Measurements from ENCODE around the gene CDH4. TPM values are rescaled to one million over a fixed set of nuclear protein-coding genes. Genes with fewer than 3 reads are reported as not detected.

Gene CDH4
- total and polyA plus RNA-seq, 7 donors = under 0.01 to 0.06 TPM; not detected in 5

- no peak for DNase-seq
- Histone ChIP-seq H3K9me3 (no peaks in the 10 kb centered on the region), H3K4me3 (no peak overlapping the region), H3K4me1 (no peaks in the 10 kb centered on the region), H3K27me3 (peaks cover 0 to 34% (median 0%) of the 10 kb centered on the region in 3 donors), H3K27ac (no peak overlapping the region), H3K36me3 (no peaks in the 10 kb centered on the region)
- WGBS, 2 donors = 77 to 85% methylated on average over 10 of the region's 10 CpGs
- intact Hi-C loops (cut with DNase I) = no loop called here
- TF ChIP-seq POLR2AphosphoS5 (IDR thresholded peaks at IDR 0.05) = no peak
- TF ChIP-seq POLR2A (IDR thresholded peaks at IDR 0.05) = no peak
- no peak for TF ChIP-seq EP300 (IDR thresholded peaks at IDR 0.05)
- TF ChIP-seq, protein P1, sequence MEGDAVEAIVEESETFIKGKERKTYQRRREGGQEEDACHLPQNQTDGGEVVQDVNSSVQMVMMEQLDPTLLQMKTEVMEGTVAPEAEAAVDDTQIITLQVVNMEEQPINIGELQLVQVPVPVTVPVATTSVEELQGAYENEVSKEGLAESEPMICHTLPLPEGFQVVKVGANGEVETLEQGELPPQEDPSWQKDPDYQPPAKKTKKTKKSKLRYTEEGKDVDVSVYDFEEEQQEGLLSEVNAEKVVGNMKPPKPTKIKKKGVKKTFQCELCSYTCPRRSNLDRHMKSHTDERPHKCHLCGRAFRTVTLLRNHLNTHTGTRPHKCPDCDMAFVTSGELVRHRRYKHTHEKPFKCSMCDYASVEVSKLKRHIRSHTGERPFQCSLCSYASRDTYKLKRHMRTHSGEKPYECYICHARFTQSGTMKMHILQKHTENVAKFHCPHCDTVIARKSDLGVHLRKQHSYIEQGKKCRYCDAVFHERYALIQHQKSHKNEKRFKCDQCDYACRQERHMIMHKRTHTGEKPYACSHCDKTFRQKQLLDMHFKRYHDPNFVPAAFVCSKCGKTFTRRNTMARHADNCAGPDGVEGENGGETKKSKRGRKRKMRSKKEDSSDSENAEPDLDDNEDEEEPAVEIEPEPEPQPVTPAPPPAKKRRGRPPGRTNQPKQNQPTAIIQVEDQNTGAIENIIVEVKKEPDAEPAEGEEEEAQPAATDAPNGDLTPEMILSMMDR (IDR thresholded peaks at IDR 0.05) = no peak
Observed at GRCh38 chr20:61696181-61696735, 444.2 kb downstream of the CDH4 start.

DNA sequence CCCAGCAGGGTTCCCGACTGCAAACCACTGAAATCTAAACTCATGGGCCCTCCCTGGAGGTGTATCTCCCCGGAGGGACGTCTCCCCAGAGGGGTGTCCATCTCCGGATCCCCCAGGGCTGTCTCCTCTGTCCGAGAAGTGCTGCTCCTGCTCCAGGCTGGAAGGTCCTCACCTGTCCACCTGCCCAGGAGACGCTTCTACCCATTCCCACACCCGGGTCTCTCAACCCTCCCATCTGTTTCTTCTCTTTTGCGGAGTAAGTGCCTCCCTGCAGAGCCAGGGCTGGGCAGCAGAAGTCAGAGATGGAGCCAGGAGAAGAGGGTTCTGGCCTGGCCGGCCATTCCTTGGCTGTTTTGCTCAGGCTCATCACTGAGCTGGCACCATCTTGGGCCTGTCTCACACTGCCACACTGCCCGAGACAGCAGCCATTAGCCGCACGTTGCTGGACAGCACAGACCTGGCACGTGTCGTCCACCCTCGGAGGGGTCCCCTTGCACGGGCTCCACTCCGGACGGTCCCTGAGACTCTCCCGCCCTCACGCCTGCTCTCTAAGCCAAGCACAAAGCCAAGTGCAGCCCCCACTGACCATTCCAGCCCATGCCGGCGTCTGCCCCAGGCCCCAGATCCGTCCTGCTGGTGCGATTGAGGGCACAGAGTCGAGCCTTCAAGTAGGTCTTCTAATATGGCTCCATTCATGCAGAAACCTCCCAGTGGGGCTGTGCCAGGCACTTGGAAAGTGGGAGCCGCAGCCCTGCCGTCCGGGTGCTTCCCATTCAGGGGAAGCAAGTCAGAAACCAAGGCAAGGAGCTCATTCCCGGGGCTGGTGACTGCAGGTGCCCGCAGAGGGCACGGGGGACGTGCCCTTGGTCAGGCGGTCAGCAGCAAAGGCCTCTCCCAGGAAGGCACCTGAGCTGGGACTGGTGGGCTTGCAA, 445.9 kb downstream of the CDH4 start:
- Histone ChIP-seq H3K27me3 (peaks cover 0 to 30% (median 0%) of the 10 kb centered on the region in 3 donors), H3K4me3 (no peak overlapping the region), H3K9me3 (no peaks in the 10 kb centered on the region), H3K4me1 (no peaks in the 10 kb centered on the region), H3K36me3 (no peaks in the 10 kb centered on the region), H3K27ac (no peak overlapping the region)
- no peak for DNase-seq
- intact Hi-C loops (cut with DNase I) = no loop called here
- TF ChIP-seq, protein P1 (IDR thresholded peaks at IDR 0.05) = no peak
- no peak for TF ChIP-seq EP300 (IDR thresholded peaks at IDR 0.05)
- no peak for TF ChIP-seq POLR2A (IDR thresholded peaks at IDR 0.05)
- no peak for TF ChIP-seq POLR2AphosphoS5 (IDR thresholded peaks at IDR 0.05)
- WGBS, 2 donors = 88 to 93% methylated on average over 33 of the region's 33 CpGs

DNA sequence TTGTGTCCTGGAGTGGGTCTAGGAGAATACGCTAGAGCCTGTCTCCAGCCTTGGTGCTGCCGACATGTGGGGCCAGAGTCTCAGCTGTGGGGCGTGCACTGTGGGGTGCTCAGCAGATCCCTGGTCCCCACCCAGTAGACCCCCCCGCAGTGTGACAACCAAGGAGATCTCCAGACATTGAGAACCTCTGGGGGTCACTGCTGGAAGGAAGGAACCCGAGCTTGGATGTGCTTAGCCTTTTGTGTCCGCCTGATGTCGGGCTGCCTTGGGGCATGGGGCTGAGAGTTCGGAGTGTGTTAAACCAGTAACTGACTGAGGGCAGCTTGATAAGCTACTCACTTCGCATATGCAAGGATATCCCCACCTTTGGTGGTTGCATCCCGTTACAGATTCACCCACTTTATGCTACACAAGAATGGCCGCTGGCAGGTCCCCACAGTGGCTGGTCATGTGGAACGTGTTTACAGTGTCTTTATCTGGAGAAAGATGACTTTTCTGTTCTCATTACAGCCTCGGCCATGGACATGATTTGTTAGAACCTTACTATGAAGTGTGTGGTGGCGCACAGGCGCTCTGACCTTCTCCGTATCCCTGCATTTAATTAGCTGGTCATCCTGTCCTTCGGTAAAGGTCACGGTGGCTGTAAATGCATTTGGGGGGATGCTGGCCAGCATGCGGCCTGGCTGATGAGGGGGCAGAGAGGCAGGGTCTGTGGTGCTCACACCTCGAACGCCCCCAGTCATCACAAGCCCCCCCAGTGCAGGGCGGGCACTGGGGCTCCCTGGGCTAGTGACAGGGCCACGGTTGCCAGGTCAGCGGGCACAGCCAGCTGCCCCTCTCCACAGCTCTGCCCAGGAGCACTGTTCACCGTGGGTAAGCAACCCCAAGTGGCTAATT, 446.8 kb downstream of the CDH4 start:
- intact Hi-C loops (cut with DNase I) = no loop called here
- no peak for DNase-seq
- 87 to 88% methylated on average over 25 of the region's 25 CpGs for WGBS, 2 donors

More for the DNA sequence above, 446.8 kb downstream of the CDH4 start:
- no peaks in the 10 kb centered on the region for H3K36me3 ChIP-seq
- H3K4me1 ChIP-seq = no peaks in the 10 kb centered on the region
- TF ChIP-seq, protein P1 (IDR thresholded peaks at IDR 0.05) = no peak
- TF ChIP-seq POLR2A (IDR thresholded peaks at IDR 0.05) (no peak), POLR2AphosphoS5 (IDR thresholded peaks at IDR 0.05) (no peak), EP300 (IDR thresholded peaks at IDR 0.05) (no peak)
- no peak overlapping the region for H3K4me3 ChIP-seq
- H3K27ac ChIP-seq = no peak overlapping the region
- H3K9me3 ChIP-seq = no peaks in the 10 kb centered on the region
- H3K27me3 ChIP-seq = peaks cover 0 to 27% (median 0%) of the 10 kb centered on the region in 3 donors

Data from sigmoid colon (tissue), 7 donors.